Stimulated activated CD8-positive, alpha-beta memory T cell treated with anti-CD3 and anti-CD28 coated beads, Interleukin-12 subunit alpha, Interleukin-12 subunit beta, amount 100 ng/mL, for 24 hours (primary cell): ENCODE measurements around the gene ATP9B.
"Not testable (repeated sequence)": the region's sequence is repeated elsewhere in the genome, so short reads cannot be mapped to it uniquely, and the experiment has no call there.

ENCODE experiments used
- DNase-seq: peaks from one replicate; pipeline ENCODE4 v3.0.0-alpha.2; 2020; ENCODE audit errors: extremely low read depth

Gene ATP9B

GRCh38 chr18:79133724-79134123, 64.5 kb downstream of the ATP9B start:
- no peak for DNase-seq

- no peak for DNase-seq
Measured at GRCh38 chr18:79135924-79136323, 66.7 kb downstream of the ATP9B start.

GRCh38 chr18:79136742-79137141, 67.5 kb downstream of the ATP9B start:
- no peak for DNase-seq

GRCh38 chr18:79139206-79139605, 70.0 kb downstream of the ATP9B start:
- no peak for DNase-seq

DNA sequence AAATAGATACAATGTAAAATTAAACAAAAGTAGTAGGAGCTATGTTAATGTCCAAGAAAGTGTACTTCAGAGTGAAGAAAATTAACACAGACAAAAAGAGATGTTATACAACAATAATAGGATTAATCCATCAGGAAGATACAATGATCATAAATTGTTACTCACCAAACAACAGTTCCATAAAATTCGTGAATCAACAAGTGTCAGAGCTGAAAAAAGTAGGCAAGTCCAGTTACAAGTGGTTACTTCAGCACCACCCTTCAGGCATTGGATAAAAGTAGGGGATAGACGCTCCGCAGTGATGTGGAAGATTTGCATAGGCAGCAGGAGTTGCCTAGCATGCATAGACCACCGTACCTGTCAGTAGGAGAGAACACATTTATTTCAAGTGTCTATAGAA, 77.8 kb downstream of the ATP9B start:
- DNase-seq, result no peak

GRCh38 chr18:79151191-79151590, 82.0 kb downstream of the ATP9B start:
- DNase-seq, result no peak

DNA sequence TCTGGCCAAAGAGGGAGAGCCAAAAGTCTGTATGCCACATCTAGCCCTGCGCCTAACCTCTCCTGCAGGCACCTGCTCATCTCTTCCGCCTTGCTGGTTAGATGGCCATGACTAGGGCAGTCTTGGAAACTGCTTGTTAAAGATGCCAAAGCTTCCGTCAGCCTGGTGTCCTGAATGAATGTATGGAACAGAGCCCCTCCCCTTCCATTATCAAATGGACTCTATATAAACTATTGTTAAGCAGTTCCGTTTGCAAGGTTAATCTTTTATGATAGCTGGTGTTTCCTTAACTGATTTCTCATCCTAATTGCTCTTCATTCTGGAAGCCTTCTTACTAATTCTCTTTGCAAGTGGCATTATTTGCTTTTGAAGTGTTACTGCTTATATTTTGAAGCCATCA, 87.1 kb downstream of the ATP9B start:
- no peak for DNase-seq

DNA sequence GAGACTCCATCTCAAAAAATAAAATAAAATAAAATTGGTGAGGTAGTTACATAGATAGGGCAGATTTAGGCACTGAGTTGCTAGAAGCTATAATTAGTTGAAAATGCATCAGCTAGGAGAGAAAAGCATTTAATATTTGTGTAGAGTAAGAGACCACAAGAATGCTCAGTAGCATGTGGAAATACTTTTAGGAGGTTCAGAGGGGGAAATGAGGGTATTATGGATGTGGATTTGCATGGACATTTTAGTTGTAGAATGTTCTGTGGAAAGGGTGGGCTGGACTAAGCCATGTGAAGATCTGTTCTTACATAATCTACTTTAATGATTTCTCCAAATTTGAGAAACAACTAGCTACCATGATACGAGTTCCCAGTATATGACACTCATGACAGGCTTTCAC, 95.5 kb downstream of the ATP9B start:
- DNase-seq, result no peak

GRCh38 chr18:79166702-79167101, 97.5 kb downstream of the ATP9B start:
- DNase-seq, result no peak

DNA sequence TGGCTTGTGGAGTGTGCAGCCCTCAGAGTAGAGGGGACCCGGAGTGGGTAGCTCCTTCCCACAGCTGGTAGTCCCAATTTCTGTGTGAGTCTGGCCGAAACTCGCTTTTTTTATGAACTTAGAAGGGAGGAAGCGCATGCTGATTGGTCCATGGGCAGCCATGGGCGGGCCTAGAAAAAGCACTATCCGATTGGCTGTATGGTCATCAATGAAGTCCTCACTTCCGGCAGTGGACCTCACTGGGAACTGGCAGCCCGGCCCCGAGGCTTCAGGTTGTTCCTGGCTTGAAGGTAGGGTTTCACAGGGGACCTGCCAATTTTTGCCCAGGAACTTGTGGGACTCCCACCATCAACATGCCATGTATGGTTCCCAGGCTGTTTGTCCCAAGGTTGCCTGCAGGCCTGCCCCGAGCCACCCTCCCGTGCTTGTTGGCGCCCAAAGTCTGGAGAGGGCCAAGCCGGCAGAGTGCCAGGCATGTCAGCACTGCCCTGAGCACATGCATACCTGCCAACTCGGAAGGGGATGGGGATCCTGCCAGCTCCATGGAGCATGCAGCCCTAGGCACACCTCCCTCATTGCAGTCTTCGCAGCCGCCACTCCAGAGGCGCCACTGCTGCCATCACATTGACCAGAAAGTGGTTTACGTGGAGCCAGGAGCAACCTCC, 98.5 kb downstream of the ATP9B start:
- no peak for DNase-seq

DNA sequence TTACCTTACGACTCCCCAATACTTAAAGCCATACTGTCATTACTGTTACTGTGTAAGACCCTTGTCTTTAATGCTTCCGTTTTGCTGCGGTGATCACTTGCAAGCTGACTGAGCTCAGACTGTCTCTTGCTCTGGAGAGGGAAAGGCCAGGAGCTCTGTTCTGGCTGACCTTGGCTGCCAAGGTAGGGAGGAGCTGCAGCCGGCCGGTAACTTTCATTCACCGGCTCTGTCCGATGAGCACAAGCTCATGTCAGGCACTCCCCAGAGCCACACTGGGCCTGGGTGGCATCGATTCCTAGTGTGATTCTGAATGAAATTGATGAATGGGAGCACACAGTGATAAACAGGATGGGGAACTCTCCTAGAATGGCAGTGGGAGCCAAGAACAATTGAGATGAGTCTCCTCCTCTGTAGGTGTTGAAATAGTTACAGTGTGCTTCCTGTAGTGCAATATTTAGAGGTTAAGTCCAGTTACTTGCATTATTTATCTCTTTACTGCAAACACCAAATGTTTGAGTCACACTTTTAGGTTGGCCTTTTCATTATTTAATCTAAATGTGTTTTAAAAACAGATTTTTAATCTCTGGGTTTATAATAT, 100.9 kb downstream of the ATP9B start:
- DNase-seq, result no peak

DNA sequence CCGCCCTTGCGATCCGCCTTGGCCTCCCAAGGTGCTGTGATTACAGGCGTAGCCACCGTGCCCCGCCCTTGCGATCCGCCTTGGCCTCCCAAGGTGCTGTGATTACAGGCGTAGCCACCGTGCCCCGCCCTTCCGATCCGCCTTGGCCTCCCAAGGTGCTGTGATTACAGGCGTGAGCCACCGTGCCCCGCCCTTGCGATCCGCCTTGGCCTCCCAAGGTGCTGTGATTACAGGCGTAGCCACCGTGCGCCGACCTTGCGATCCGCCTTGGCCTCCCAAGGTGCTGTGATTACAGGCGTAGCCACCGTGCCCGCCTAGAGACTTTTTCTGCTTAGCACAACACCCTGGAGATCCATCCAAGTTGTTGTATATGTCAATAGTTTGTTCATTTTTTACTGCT, 103.1 kb downstream of the ATP9B start:
- not testable (repeated sequence) for DNase-seq

- no peak for DNase-seq
Measured at GRCh38 chr18:79173742-79174141, 104.5 kb downstream of the ATP9B start.

DNA sequence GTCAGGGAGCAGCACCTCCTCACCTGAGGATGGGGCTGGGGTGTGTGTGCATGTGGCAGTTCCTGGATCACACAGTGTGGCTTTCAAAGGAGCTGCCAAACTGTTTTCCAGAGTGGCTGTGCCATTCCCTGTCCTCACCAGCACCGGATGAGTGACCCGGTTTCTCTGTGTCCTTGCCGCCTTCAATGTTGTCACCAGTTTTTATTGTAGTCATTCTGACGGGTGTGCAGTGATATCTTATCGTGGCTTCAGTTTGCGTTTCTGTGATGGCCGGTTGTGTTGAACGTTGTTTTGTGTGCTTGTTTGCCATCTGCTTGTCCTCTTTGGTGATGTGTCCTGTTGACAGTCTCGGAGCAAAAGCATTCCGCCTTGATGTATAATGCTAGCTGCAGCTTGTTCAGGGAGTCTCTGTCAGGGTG, 108.9 kb downstream of the ATP9B start:
- no peak for DNase-seq

DNA sequence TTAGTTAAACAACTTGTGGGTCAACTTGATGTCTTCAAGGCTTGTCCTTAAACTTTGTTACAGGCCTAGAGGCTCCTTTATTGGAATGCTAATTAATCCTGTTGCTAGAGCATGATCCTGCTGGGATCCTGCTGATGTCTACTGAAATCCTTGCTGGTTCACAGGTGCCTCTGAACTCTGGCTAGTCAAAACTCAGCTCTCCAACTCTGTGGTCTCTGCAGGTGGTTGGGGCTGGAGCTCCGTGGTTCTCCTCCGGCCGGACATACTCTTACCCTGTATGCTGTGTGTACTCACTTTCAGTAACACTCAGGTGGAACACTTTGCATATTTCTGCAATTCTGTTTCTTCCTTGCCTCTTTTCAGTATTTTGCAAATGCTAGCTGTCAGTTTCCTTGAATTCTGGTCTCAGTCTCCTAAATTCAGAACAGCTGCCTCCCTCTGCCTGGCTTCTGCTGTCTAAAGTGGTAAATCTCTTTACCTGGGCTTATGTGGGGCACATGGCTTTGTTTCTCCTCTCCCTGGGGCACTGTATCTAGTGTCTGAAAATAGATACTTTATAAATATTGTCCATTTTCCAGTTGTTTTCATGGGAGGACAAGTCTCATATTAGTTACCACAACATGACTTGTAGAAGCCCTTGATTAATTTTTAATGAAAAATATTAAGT, 113.0 kb downstream of the ATP9B start:
- DNase-seq, result no peak

GRCh38 chr18:79185648-79186047, 116.5 kb downstream of the ATP9B start:
- DNase-seq, result no peak

- DNase-seq, result no peak
Measured at GRCh38 chr18:79186649-79187048, 117.5 kb downstream of the ATP9B start.

DNA sequence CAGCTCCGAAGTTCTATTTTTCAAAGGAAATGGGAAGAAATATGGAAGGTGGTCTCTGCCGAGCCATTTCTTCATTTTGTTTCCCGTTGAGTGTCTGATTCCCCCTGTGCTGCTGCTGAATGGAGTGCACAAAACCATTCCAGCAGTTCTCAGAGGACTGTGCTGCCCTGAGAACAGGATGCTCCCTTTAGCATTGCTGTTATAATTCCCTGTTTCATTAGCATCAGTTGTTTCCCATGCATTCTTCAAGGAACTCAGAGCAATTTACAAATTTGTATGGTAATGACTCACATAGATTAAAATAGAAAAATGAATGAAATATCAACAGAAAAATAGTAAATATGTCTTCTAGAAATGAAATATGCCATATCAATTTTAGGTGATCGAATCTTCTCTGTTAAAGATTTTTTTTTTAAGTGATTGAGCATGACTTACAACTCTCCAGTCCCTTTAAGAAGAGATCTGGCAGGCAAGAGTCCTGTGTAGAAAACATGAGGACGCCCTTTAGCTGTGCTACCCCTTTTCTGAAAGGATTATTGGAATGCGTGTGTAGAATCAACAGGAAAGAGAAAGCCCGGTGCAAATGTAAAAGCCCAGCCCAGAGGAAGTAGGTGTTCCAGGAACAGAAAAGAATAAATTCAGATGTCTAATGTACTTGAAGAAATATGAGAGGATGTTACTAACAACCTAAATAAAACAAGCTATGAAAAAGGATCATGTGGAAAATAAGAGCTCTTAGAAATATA, 118.5 kb downstream of the ATP9B start:
- DNase-seq, result no peak

GRCh38 chr18:79191418-79191817, 122.2 kb downstream of the ATP9B start:
- DNase-seq, result no peak

GRCh38 chr18:79191956-79192355, 122.8 kb downstream of the ATP9B start:
- no peak for DNase-seq

GRCh38 chr18:79193826-79194225, 124.6 kb downstream of the ATP9B start:
- DNase-seq, result no peak
